NK-92 treated with Interleukin-12 subunit alpha and Interleukin-12 subunit beta, amount 100 ng/mL, for 24 hours (cell line): ENCODE data around the gene SHOC2.
"Not testable (repeated sequence)": the region's sequence is repeated elsewhere in the genome, so short reads cannot be mapped to it uniquely, and the experiment has no call there.

ENCODE experiments used
- DNase-seq: peaks from one replicate; lab custom pipeline; 2025; lab: John Stamatoyannopoulos, UW

Gene SHOC2

GRCh38 chr10:110901954-110902819, 17.2 kb upstream of the SHOC2 start:
- peak; percentile 28 for DNase-seq

- no peak for DNase-seq
Observed at GRCh38 chr10:110903280-110904278, 15.8 kb upstream of the SHOC2 start.

- no peak for DNase-seq
Observed at GRCh38 chr10:110910138-110910537, 9.3 kb upstream of the SHOC2 start.

- DNase-seq = no peak
Observed at GRCh38 chr10:110912374-110912773, 7.0 kb upstream of the SHOC2 start.

GRCh38 chr10:110914431-110914830, 5.0 kb upstream of the SHOC2 start:
- no peak for DNase-seq

- DNase-seq = no peak
Observed at GRCh38 chr10:110915035-110915434, 4.4 kb upstream of the SHOC2 start.

- DNase-seq = not testable (repeated sequence)
Observed at GRCh38 chr10:110915600-110915999, 3.8 kb upstream of the SHOC2 start.

- DNase-seq = no peak
Observed at GRCh38 chr10:110916554-110917346, 2.7 kb upstream of the SHOC2 start.

- no peak for DNase-seq
Observed at GRCh38 chr10:110918269-110918642, 1.1 kb upstream of the SHOC2 start.

- peak; percentile 88 for DNase-seq
Observed at GRCh38 chr10:110918643-110919348, 608 bp upstream of the SHOC2 start, which contains the start of gene BBIP1. BBIP1 (minus strand) TSS chr10:110919180; CDS start chr10:110918157, 1,023 bp downstream.

- DNase-seq = peak; percentile 10
Observed at GRCh38 chr10:110919971-110920881, 822 bp downstream of the SHOC2 start.

- DNase-seq = no peak
Observed at GRCh38 chr10:110923856-110924493, 4.6 kb downstream of the SHOC2 start.

- no peak for DNase-seq
Observed at GRCh38 chr10:110927461-110927860, 8.1 kb downstream of the SHOC2 start.

GRCh38 chr10:110931769-110932381, 12.5 kb downstream of the SHOC2 start:
- DNase-seq = no peak

GRCh38 chr10:110932505-110933180, 13.2 kb downstream of the SHOC2 start:
- DNase-seq = no peak

GRCh38 chr10:110936757-110937156, 17.4 kb downstream of the SHOC2 start:
- no peak for DNase-seq

GRCh38 chr10:110939419-110939818, 20.0 kb downstream of the SHOC2 start:
- no peak for DNase-seq

- DNase-seq = no peak
Observed at GRCh38 chr10:110944792-110945396, 25.5 kb downstream of the SHOC2 start.
